Astrocyte (in vitro differentiated cells and primary cell): Measurements from ENCODE around the gene HYAL4. TPM values are rescaled to one million over a fixed set of nuclear protein-coding genes. Genes with fewer than 3 reads are reported as not detected.
"Not testable (repeated sequence)": the region's sequence is repeated elsewhere in the genome, so short reads cannot be mapped to it uniquely, and the experiment has no call there.

ENCODE experiments used
- DNase-seq: peaks from one replicate; pipeline ENCODE4 v3.0.0-alpha.2; 2010; ENCODE audit warnings: low read depth
- FAIRE-seq: peaks from 2 replicates; lab custom pipeline; 2011; peaks lifted over from hg19 to GRCh38; lab: Jason Lieb, UNC
- H2AFZ ChIP-seq: 2 replicates; pipeline ENCODE4 v1.6.0; 2012; ENCODE audit warnings: low read depth, low read length, inconsistent platforms
- H3K27ac ChIP-seq: 2 replicates; pipeline ENCODE4 v1.5.1; 2011; ENCODE audit warnings: low read depth, low read length, inconsistent platforms
- H3K27me3 ChIP-seq: 2 replicates; pipeline ENCODE4 v1.6.0; 2011; ENCODE audit warnings: low read length, inconsistent platforms; ENCODE audit not compliant: insufficient read depth
- H3K36me3 ChIP-seq: 2 replicates; pipeline ENCODE4 v1.5.1; 2011; ENCODE audit warnings: low read length, inconsistent platforms; ENCODE audit not compliant: insufficient read depth
- H3K4me1 ChIP-seq: 2 replicates; pipeline ENCODE4 v1.5.1; 2011; ENCODE audit warnings: low read length, inconsistent platforms; ENCODE audit not compliant: insufficient read depth
- H3K4me2 ChIP-seq: 2 replicates; pipeline ENCODE4 v1.6.0; 2012; ENCODE audit warnings: low read length, inconsistent platforms
- H3K4me3 ChIP-seq: 2 replicates; pipeline ENCODE4 v1.5.1; 2011; ENCODE audit warnings: low read depth, mild to moderate bottlenecking, low read length, inconsistent platforms; ENCODE audit not compliant: insufficient read depth
- H3K79me2 ChIP-seq: 2 replicates; pipeline ENCODE4 v1.6.0; 2012; ENCODE audit warnings: mild to moderate bottlenecking, low read length, inconsistent platforms; ENCODE audit not compliant: insufficient read depth
- H3K9ac ChIP-seq: 2 replicates; pipeline ENCODE4 v1.6.0; 2012; ENCODE audit warnings: mild to moderate bottlenecking, low read length, inconsistent platforms
- H3K9me3 ChIP-seq: 2 replicates; pipeline ENCODE4 v1.5.1; 2012; ENCODE audit warnings: low read depth, mild to moderate bottlenecking, low read length, inconsistent platforms; ENCODE audit not compliant: insufficient read depth
- H4K20me1 ChIP-seq: 2 replicates; pipeline ENCODE4 v1.6.0; 2012; ENCODE audit warnings: low read length, inconsistent platforms; ENCODE audit not compliant: insufficient read depth
- H3K27ac Mint-ChIP-seq: one replicate; pipeline ENCODE4 v1.8.0; 2021; ENCODE audit warnings: mild to moderate bottlenecking, mixed read lengths; ENCODE audit not compliant: unreplicated experiment
- H3K27me3 Mint-ChIP-seq: one replicate; pipeline ENCODE4 v1.8.0; 2021; ENCODE audit warnings: low read depth, mixed read lengths; ENCODE audit not compliant: unreplicated experiment
- H3K36me3 Mint-ChIP-seq: one replicate; pipeline ENCODE4 v1.8.0; 2021; ENCODE audit warnings: low read depth, mixed read lengths; ENCODE audit not compliant: unreplicated experiment
- H3K4me1 Mint-ChIP-seq: one replicate; pipeline ENCODE4 v1.8.0; 2021; ENCODE audit warnings: low read depth, mixed read lengths; ENCODE audit not compliant: unreplicated experiment
- H3K4me3 Mint-ChIP-seq: one replicate; pipeline ENCODE4 v1.8.0; 2021; ENCODE audit warnings: mild to moderate bottlenecking, moderate library complexity, mixed read lengths; ENCODE audit not compliant: unreplicated experiment
- H3K9me3 Mint-ChIP-seq: one replicate; pipeline ENCODE4 v1.8.0; 2021; ENCODE audit warnings: mild to moderate bottlenecking, mixed read lengths; ENCODE audit not compliant: unreplicated experiment
- CTCF ChIP-seq: IDR thresholded peaks from 2 replicates; pipeline ENCODE4 v1.5.1; 2011; ENCODE audit warnings: low read depth, mild to moderate bottlenecking, inconsistent platforms, low read length, moderate library complexity; ENCODE audit not compliant: insufficient read depth
- EZH2 ChIP-seq: IDR thresholded peaks from 2 replicates; pipeline ENCODE4 v1.6.1; 2012; ENCODE audit warnings: mild to moderate bottlenecking, low read length, inconsistent platforms; ENCODE audit not compliant: insufficient read depth
- total RNA-seq: library from RNA; stranded (reverse); gene quantifications from 2 replicates; pipeline ENCODE4 v1.2.1, GENCODE V29; 2021

Gene HYAL4
- total RNA-seq, 1 donor from 2014 or later, result not detected

GRCh38 chr7:123888192-123888591 lies 43.2 kb downstream of the HYAL4 start:
- H3K4me1 ChIP-seq, result no peaks in the 10 kb centered on the region
- H2AFZ ChIP-seq, result no peak overlapping the region
- Mint-ChIP-seq H3K27me3 (no peaks in the 10 kb centered on the region), H3K36me3 (no peaks in the 10 kb centered on the region), H3K27ac (no peak overlapping the region), H3K4me1 (no peaks in the 10 kb centered on the region), H3K9me3 (no peaks in the 10 kb centered on the region), H3K4me3 (no peak overlapping the region)
- no peak for FAIRE-seq
- H3K4me2 ChIP-seq, result no peak overlapping the region
- no peak overlapping the region for H3K27ac ChIP-seq
- DNase-seq, result no peak
- no peak overlapping the region for H3K4me3 ChIP-seq
- no peaks in the 10 kb centered on the region for H3K27me3 ChIP-seq
- no peak overlapping the region for H3K9ac ChIP-seq
- H3K9me3 ChIP-seq, result no peaks in the 10 kb centered on the region
- no peak for TF ChIP-seq EZH2
- TF ChIP-seq CTCF, result no peak
- no peaks in the 10 kb centered on the region for H4K20me1 ChIP-seq
- H3K36me3 ChIP-seq, result no peaks in the 10 kb centered on the region
- no peaks in the 10 kb centered on the region for H3K79me2 ChIP-seq

- H3K4me3 Mint-ChIP-seq, H3K27me3 ChIP-seq, FAIRE-seq, H3K4me2 ChIP-seq, H2AFZ ChIP-seq, DNase-seq, H3K9ac ChIP-seq, H3K79me2 ChIP-seq, H3K36me3 Mint-ChIP-seq, H3K9me3 ChIP-seq, H3K4me1 ChIP-seq, H3K36me3 ChIP-seq, H3K4me3 ChIP-seq, H3K9me3 Mint-ChIP-seq, H3K4me1 Mint-ChIP-seq, H3K27ac ChIP-seq, H3K27ac Mint-ChIP-seq, H4K20me1 ChIP-seq, H3K27me3 Mint-ChIP-seq: not testable (repeated sequence)
Observed at GRCh38 chr7:123894753-123895152, 49.8 kb downstream of the HYAL4 start.

- H3K36me3 Mint-ChIP-seq, result no peaks in the 10 kb centered on the region
- no peaks in the 10 kb centered on the region for H3K36me3 ChIP-seq
- H3K9ac ChIP-seq, result no peak overlapping the region
- H3K27me3 Mint-ChIP-seq, result no peaks in the 10 kb centered on the region
- no peaks in the 10 kb centered on the region for H3K4me1 ChIP-seq
- H3K9me3 Mint-ChIP-seq, result peaks cover 13% of the 10 kb centered on the region
- H2AFZ ChIP-seq, result no peak overlapping the region
- no peak overlapping the region for H3K4me2 ChIP-seq
- DNase-seq (no peak), FAIRE-seq (no peak)
- no peaks in the 10 kb centered on the region for H3K9me3 ChIP-seq
- H3K27me3 ChIP-seq, result no peaks in the 10 kb centered on the region
- TF ChIP-seq EZH2 (no peak), CTCF (no peak)
- H3K4me3 ChIP-seq, result no peak overlapping the region
- no peaks in the 10 kb centered on the region for H3K79me2 ChIP-seq
- no peak overlapping the region for H3K27ac Mint-ChIP-seq
- H4K20me1 ChIP-seq, result no peaks in the 10 kb centered on the region
- no peak overlapping the region for H3K4me3 Mint-ChIP-seq
- peaks cover 4% of the 10 kb centered on the region for H3K4me1 Mint-ChIP-seq
- no peak overlapping the region for H3K27ac ChIP-seq
Observed at GRCh38 chr7:123901101-123901500, 56.1 kb downstream of the HYAL4 start.
